Pons (tissue), 1 donor: ENCODE data around the gene CUX1.
"Not testable (repeated sequence)": the region's sequence is repeated elsewhere in the genome, so short reads cannot be mapped to it uniquely, and the experiment has no call there.

ENCODE experiments used
- DNase-seq: peaks from one replicate; pipeline ENCODE4 v3.0.0-alpha.2; 2016; ENCODE audit warnings: low spot score

CUX1 gene

DNA sequence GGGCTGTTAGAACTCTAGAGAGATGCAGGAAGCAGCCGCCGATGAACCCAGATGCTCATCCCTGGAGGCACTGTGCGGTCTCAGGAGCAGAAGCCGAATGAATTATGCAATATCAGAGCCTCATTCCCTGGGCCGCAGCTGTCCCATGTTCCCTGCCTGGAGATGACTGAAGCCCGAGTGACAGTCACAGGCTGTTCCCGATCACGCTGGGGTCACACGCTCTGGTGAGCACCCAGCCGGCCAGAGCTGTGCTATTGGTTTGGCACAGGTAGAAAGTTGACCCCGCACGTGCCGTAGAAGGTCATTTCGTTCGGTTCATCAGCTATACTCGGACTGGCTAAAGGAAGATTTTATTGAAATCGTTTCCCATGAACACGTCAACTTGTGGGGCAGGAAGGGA, 328.7 kb downstream of the CUX1 start:
- peak; percentile 55 for DNase-seq

GRCh38 chr7:102147008-102147407, 329.6 kb downstream of the CUX1 start:
- no peak for DNase-seq

DNA sequence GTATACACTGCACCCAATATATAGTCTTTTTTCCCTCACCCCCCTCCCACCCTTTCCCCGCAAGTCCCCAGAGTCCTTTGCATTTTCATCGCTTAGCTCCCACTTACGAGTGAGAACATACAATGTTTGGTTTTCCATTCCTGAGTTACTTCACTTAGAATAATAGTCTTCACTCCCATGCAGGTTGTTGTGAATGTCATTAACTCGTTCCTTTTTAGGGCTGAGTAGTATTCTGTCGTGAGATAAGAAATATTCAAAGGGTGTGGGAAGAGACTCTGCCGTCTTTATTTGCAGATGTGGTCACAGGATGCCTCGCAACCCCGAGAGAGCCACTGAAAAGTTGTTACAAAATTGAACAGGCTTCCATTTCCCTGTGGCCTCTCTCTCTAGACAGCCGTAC, 331.4 kb downstream of the CUX1 start:
- no peak for DNase-seq

- DNase-seq = no peak
These were observed 332.0 kb downstream of the CUX1 start for GRCh38 chr7:102149416-102149815.

GRCh38 chr7:102150266-102150665, 332.8 kb downstream of the CUX1 start:
- DNase-seq = no peak

- DNase-seq = no peak
These were observed 335.5 kb downstream of the CUX1 start for GRCh38 chr7:102152672-102153598.

DNA sequence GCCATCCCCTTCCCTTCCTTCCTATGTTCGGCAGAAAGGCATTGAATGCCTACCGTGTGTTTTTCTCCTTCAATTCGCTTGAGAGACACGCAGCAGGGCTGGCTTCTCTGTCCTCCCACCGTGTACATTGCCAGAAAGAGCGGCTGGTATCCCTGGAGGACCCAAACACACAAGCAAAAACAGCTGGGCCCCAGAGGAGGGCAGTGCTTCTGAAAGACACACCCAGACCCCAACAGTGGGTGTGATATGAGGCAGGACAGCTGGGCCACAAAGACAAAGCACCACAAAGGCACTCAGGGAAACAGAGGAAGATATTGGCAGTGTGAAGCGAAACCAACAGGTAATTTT, 336.1 kb downstream of the CUX1 start:
- DNase-seq = no peak

- no peak for DNase-seq
These were observed 337.0 kb downstream of the CUX1 start for GRCh38 chr7:102154425-102154824.

GRCh38 chr7:102155821-102156441, 338.5 kb downstream of the CUX1 start:
- no peak for DNase-seq

GRCh38 chr7:102156867-102157266, 339.4 kb downstream of the CUX1 start:
- no peak for DNase-seq

DNA sequence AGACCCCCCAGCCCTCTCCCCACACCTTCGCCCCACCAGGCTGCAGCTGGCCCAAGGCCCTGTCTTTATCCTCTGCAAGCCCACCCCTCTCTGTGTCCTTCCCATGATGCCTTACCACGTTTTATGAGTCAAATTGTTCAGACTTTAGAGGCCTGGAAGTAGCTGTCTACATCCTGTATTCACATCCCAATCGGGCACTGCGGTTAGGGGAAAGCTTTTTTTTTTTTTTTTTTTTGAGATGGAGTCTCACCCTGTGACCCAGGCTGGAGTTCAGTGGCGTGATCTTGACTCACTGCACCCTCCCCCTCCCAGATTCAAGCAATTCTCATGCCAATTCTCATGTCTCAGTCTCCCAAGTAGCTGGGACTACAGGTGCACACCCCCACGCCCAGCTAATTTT, 347.7 kb downstream of the CUX1 start:
- no peak for DNase-seq

- no peak for DNase-seq
These were observed 349.8 kb downstream of the CUX1 start for GRCh38 chr7:102167254-102167653.

GRCh38 chr7:102169651-102170392, 352.4 kb downstream of the CUX1 start:
- peak; percentile 32 for DNase-seq

DNA sequence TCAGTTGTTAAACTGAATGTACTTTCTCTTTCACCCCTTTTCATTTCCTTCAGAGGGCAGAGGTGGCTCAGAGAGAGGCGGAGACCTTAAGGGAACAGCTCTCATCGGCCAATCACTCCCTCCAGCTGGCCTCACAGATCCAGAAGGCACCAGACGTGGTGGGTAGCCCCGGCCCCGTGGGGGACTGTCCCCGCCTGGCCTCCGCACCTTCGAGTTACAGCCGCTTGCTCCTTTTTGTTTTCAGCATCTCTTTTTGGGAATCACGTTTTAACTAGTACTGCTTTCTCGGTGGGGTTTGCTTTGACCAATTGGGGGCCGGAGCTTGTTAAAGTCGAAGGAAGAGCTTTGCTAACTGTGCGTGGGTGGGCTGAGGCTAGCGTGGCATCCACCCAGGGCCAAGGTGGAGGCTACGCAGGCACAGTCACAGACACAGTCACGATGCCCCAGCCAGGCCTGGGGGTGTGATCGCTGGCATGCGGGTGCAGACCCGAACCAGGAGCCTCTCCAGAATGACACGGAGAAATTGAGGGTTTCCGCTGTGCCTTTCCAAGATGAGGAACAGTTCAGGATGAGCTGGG, 353.1 kb downstream of the CUX1 start:
- DNase-seq = peak; percentile 16

DNA sequence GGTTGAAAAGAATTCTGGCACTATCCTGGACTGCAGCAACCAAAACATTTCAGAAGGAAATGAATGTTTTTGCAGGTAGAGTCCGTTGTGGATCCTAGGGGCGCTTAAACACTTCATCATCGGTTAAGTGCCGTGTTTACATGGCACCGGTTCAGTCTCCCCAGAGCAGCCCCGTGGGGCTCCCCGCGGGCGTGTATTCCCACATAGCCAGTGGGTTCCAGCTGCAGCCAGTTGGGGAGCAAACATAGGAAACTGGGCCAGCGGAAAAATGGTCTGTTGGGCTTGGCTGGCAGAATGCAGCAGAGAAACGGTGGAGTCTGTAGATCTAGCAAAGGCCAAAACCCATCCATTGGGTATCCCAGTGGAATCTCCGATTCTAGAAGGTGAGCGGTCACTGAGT, 356.2 kb downstream of the CUX1 start:
- DNase-seq = no peak

DNA sequence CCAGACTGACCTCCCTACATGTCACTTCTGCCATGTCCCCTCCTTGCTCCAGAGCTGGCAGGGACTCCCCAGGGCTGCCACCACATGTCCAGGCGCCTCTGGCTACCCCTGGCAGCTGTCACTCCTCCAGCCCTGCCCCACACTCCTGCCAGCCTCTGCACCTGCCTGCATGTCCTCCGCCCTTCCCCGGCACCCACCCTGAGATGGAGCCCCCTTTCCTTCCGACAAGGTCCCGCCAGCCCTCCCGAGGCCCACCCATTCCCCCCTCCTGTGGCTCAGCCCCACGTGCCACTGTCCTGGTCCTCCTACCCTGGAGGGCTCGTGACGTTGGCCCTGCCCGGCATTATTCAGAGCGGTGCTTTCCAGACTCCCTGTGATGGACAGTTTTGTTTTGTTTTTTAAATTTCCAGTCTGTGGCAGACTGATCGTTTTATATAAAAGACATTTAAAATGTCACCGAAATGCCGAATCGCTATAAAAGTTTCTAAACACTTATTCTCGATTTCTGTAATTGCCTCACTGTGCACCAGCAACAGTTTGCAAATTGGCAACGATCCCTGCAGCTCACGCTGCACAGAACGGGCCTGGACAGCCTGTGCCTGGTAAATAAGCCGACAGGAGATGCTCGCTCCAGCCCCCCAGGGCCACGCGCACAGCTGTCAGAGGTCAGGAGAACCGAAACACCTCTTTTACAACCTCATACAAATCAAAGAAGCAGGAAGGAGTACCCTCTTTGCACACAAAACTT, 358.2 kb downstream of the CUX1 start:
- peak; percentile 73 for DNase-seq

DNA sequence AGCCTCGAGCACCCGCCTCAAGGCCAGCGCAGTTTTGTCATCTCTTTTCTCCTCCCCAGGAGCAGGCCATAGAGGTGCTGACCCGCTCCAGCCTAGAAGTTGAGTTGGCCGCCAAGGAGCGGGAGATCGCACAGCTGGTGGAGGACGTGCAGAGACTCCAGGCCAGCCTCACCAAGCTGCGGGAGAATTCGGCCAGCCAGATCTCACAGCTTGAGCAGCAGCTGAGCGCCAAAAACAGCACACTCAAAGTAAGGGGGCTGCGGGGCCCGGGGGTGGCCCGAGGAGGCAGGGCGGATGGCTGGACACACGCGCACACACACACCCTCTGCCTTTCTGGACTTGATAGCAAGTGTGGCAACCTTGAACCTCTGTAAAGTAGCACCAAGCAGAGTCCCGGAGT, 361.0 kb downstream of the CUX1 start:
- DNase-seq = no peak

DNA sequence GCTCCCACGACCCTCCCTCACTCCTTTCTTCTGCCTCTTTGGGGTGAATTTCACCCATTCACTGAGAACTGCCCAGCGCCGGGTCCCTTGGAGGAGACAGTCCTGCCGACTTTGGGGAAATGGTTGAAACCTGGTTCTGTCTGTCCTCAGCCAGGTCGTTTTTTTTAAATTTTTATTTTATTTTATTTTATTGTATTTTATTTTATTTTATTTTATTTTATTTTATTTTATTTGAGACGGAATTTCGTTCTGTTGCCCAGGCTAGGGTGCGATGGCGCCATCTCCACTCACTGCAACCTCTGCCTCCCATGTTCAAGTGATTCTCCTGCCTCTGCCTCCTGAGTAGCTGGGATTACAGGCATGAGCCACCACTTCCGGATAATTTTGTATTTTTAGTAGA, 363.3 kb downstream of the CUX1 start:
- DNase-seq = no peak

DNA sequence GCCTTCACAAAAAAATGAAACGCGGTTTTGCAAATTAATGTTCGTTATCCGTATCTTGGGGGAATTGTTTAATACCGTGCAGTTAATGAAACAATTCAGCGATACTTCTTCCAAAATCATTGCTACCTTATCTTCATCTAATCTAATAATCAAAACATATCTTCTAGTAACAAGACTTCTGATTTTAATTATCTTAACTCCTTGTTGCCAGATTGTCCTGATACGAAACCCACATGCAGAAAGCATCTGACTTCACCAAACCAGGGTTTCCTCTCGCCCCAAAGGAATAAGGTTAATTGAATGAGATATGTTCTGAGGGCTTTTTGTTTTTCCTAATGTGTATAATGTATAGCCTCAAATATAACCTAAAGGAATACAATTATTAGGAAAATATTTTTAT, 364.1 kb downstream of the CUX1 start:
- no peak for DNase-seq

GRCh38 chr7:102182016-102182415, 364.6 kb downstream of the CUX1 start:
- no peak for DNase-seq

GRCh38 chr7:102183848-102184247, 366.4 kb downstream of the CUX1 start:
- not testable (repeated sequence) for DNase-seq

DNA sequence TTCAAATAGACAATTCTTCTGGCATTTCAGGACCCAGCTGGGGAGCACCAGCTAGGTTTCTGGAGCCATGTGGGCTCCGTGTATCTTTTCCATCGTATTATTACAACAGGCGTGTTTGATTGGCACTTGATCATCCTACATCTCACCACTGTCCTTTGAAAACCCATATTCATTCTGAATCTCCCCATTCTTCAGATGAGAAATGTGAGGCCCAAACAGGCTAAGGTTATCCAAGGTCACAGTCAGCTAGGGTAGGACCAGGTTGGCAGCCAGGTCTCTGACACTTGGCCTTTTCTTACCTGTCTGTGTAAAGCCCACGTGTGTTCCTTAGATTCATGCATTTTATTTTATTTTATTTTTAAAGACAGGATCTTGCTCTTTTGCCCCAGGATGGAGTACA, 366.9 kb downstream of the CUX1 start:
- DNase-seq = no peak
